KMS-11 (cell line): Measurements from ENCODE around the gene UFM1.
"Not testable (repeated sequence)": the region's sequence is repeated elsewhere in the genome, so short reads cannot be mapped to it uniquely, and the experiment has no call there.

Source experiments
- H2AFZ ChIP-seq: fragments of 200-600 bp; sonication (generic); 2 replicates; pipeline ENCODE4 v1.6.1; 2016; ENCODE audit warnings: antibody characterized with exemption, mixed run types, low read depth
- H3K27ac ChIP-seq: fragments of 200-600 bp; sonication (generic); 2 replicates; pipeline ENCODE4 v1.6.1; 2016; ENCODE audit warnings: mild to moderate bottlenecking, mixed run types
- H3K27me3 ChIP-seq: fragments of 200-600 bp; sonication (generic); 2 replicates; pipeline ENCODE4 v1.6.1; 2017; ENCODE audit warnings: mild to moderate bottlenecking, low read depth, mixed run types, moderate library complexity; ENCODE audit not compliant: insufficient read depth
- H3K36me3 ChIP-seq: fragments of 200-600 bp; sonication (generic); 2 replicates; pipeline ENCODE4 v1.6.1; 2017; ENCODE audit warnings: mild to moderate bottlenecking, mixed run types; ENCODE audit not compliant: insufficient read depth
- H3K4me1 ChIP-seq: fragments of 200-600 bp; sonication (generic); 2 replicates; pipeline ENCODE4 v1.6.1; 2016; ENCODE audit warnings: mild to moderate bottlenecking, low read depth, mixed run types; ENCODE audit not compliant: poor library complexity, severe bottlenecking
- H3K4me2 ChIP-seq: fragments of 200-600 bp; sonication (generic); 2 replicates; pipeline ENCODE4 v1.7.0; 2016; ENCODE audit warnings: mild to moderate bottlenecking, mixed run types
- H3K4me3 ChIP-seq: fragments of 200-600 bp; sonication (generic); IDR thresholded peaks from 2 replicates; pipeline ENCODE4 v1.6.1; 2017; ENCODE audit warnings: low read depth, low read length, mixed read lengths; ENCODE audit not compliant: insufficient read depth
- H3K79me2 ChIP-seq: fragments of 200-600 bp; sonication (generic); 2 replicates; pipeline ENCODE4 v1.6.1; 2016; ENCODE audit warnings: low read depth, mixed run types; ENCODE audit not compliant: insufficient read depth
- H3K9ac ChIP-seq: fragments of 200-600 bp; sonication (generic); 2 replicates; pipeline ENCODE4 v1.6.1; 2016; ENCODE audit warnings: mild to moderate bottlenecking, mixed run types
- H4K20me1 ChIP-seq: fragments of 200-600 bp; sonication (generic); 2 replicates; pipeline ENCODE4 v1.6.1; 2016; ENCODE audit warnings: mild to moderate bottlenecking, mixed run types; ENCODE audit not compliant: insufficient read depth
- CTCF ChIP-seq: fragments of 200-600 bp; sonication (generic); conservative IDR thresholded peaks from 2 replicates; pipeline ENCODE4 v1.6.1; 2017; ENCODE audit warnings: low read depth, mild to moderate bottlenecking, antibody characterized with exemption, low read length, moderate library complexity, mixed read lengths

The UFM1 gene

DNA sequence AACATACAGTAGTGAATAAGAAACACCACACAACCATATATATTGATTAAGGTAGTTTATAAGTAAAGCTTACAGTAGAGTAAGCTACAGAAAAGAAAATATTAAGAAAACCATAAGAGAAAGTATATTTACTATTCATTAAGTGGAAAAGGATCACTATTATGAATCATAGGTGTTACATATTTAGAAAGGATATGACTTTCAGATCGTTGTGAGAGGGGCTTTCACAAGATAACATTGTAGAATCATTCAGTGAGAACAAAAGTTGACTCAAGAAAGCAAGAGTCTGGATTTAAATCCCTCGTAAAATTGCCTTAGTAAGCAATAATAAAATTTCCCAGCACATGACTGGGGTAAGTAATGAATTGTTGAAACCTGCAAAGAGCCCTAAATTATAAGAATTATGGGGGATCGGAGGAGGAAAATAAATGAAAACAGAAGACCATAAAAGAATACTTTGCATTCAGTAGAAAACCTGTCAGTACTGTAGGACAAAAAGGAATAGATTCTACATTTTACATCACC lies 6.0 kb downstream of the UFM1 start:
- H2AFZ ChIP-seq: no peak overlapping the region
- H3K4me2 ChIP-seq: no peak overlapping the region
- H4K20me1 ChIP-seq: no peaks in the 10 kb centered on the region
- no peaks in the 10 kb centered on the region for H3K36me3 ChIP-seq
- peaks cover 15% of the 10 kb centered on the region for H3K4me1 ChIP-seq
- H3K4me3 ChIP-seq: no peak overlapping the region
- no peak for TF ChIP-seq CTCF
- H3K27ac ChIP-seq: no peak overlapping the region
- H3K9ac ChIP-seq: no peak overlapping the region
- no peaks in the 10 kb centered on the region for H3K27me3 ChIP-seq
- peaks cover 10% of the 10 kb centered on the region for H3K79me2 ChIP-seq

GRCh38 chr13:38358684-38359083 lies 9.0 kb downstream of the UFM1 start:
- no peaks in the 10 kb centered on the region for H4K20me1 ChIP-seq
- H3K9ac ChIP-seq: no peak overlapping the region
- no peaks in the 10 kb centered on the region for H3K36me3 ChIP-seq
- no peaks in the 10 kb centered on the region for H3K4me1 ChIP-seq
- no peak overlapping the region for H3K4me3 ChIP-seq
- no peaks in the 10 kb centered on the region for H3K79me2 ChIP-seq
- TF ChIP-seq CTCF: no peak
- H3K4me2 ChIP-seq: no peak overlapping the region
- H3K27me3 ChIP-seq: no peaks in the 10 kb centered on the region
- H2AFZ ChIP-seq: no peak overlapping the region
- H3K27ac ChIP-seq: no peak overlapping the region

- Histone ChIP-seq H2AFZ (no peak overlapping the region), H4K20me1 (no peaks in the 10 kb centered on the region), H3K9ac (no peak overlapping the region), H3K4me3 (no peak overlapping the region), H3K4me1 (no peaks in the 10 kb centered on the region), H3K79me2 (no peaks in the 10 kb centered on the region), H3K27me3 (no peaks in the 10 kb centered on the region), H3K27ac (no peak overlapping the region), H3K36me3 (no peaks in the 10 kb centered on the region), H3K4me2 (no peak overlapping the region)
- TF ChIP-seq CTCF: no peak
These were observed 12.1 kb downstream of the UFM1 start for GRCh38 chr13:38361542-38362262.

GRCh38 chr13:38363219-38363618 lies 13.6 kb downstream of the UFM1 start:
- Histone ChIP-seq H3K4me3 (no peak overlapping the region), H4K20me1 (no peaks in the 10 kb centered on the region), H3K9ac (no peak overlapping the region), H3K27me3 (no peaks in the 10 kb centered on the region), H3K36me3 (no peaks in the 10 kb centered on the region), H2AFZ (no peak overlapping the region), H3K27ac (no peak overlapping the region), H3K4me1 (no peaks in the 10 kb centered on the region), H3K4me2 (no peak overlapping the region), H3K79me2 (no peaks in the 10 kb centered on the region)
- TF ChIP-seq CTCF: no peak

GRCh38 chr13:38363746-38364145 lies 14.1 kb downstream of the UFM1 start:
- H2AFZ ChIP-seq, H3K27ac ChIP-seq, H3K4me1 ChIP-seq, H3K79me2 ChIP-seq, H3K27me3 ChIP-seq, H4K20me1 ChIP-seq, H3K9ac ChIP-seq, H3K4me2 ChIP-seq, H3K36me3 ChIP-seq, H3K4me3 ChIP-seq: not testable (repeated sequence)
